Uterus (tissue), 2 donors: ENCODE measurements around the gene ACOT2.
"Not testable (repeated sequence)": the region's sequence is repeated elsewhere in the genome, so short reads cannot be mapped to it uniquely, and the experiment has no call there.

ENCODE experiments used
- CTCF ChIP-seq, 4 experiments: fragments of 200-600 bp in 2 of 4; fragments of 450-650 bp in 2 of 4; sonication (generic) in 2 of 4; IDR thresholded peaks; one replicate each; pipeline ENCODE4 v1.5.1; 2016 to 2019; ENCODE audit warnings: antibody characterized with exemption in 4 of 4, mild to moderate bottlenecking in 2 of 4, moderate library complexity in 1 of 4
- POLR2A ChIP-seq, 2 donors: fragments of 450-650 bp; IDR thresholded peaks; one replicate each; pipeline ENCODE4 v1.6.1; 2016; ENCODE audit warnings: antibody characterized with exemption in 2 of 2, mild to moderate bottlenecking in 1 of 2, moderate library complexity in 1 of 2

GRCh38 chr14:73549889-73550524 lies 19.0 kb upstream of the ACOT2 start:
- not testable (repeated sequence) for TF ChIP-seq CTCF, POLR2A (IDR thresholded peaks at IDR 0.05)
